GM12892 (cell line): Measurements from ENCODE around the gene OSBPL10.

ENCODE experiments used
- POLR2A ChIP-seq: IDR thresholded peaks from 2 replicates; pipeline ENCODE4 v1.6.1; 2011; ENCODE audit warnings: low read depth, low read length, control low read depth
- POLR2AphosphoS5 ChIP-seq: IDR thresholded peaks from 2 replicates; pipeline ENCODE4 v1.6.1; 2011; ENCODE audit warnings: low read depth, low read length, control low read depth
- TAF1 ChIP-seq: IDR thresholded peaks from 2 replicates; pipeline ENCODE4 v1.6.1; 2011; ENCODE audit warnings: low read depth, mild to moderate bottlenecking, control low read depth, low read length, borderline replicate concordance

- TF ChIP-seq POLR2A (no peak), POLR2AphosphoS5 (no peak), TAF1 (no peak)
These were observed 23.2 kb upstream of the OSBPL10 start for GRCh38 chr3:32004113-32004765.
